Liver (tissue), 3 donors: ENCODE results near the gene MUL1.

Source experiments
- JUND ChIP-seq, 2 donors: IDR thresholded peaks; 2 replicates each; pipeline ENCODE4 v1.6.1; 2016; ENCODE audit warnings: antibody characterized with exemption in 2 of 2
- RAD21 ChIP-seq, 2 donors: IDR thresholded peaks; 2 replicates each; pipeline ENCODE4 v1.6.1; 2016; ENCODE audit warnings: antibody characterized with exemption in 2 of 2, mild to moderate bottlenecking in 2 of 2
- REST ChIP-seq: IDR thresholded peaks from 2 replicates; pipeline ENCODE4 v1.6.1; 2016; ENCODE audit warnings: antibody characterized with exemption, mild to moderate bottlenecking
- TAF1 ChIP-seq: conservative IDR thresholded peaks from 2 replicates; pipeline ENCODE4 v1.6.1; 2016; ENCODE audit warnings: antibody characterized with exemption, mild to moderate bottlenecking
- YY1 ChIP-seq: IDR thresholded peaks from 2 replicates; pipeline ENCODE4 v1.6.1; 2016; ENCODE audit warnings: antibody characterized with exemption, mild to moderate bottlenecking
- ZBTB33 ChIP-seq: IDR thresholded peaks from 2 replicates; pipeline ENCODE4 v1.6.1; 2016; ENCODE audit warnings: antibody characterized with exemption
- TF ChIP-seq, protein P1 (sequence below): fragments of 150-350 bp; IDR thresholded peaks from 2 replicates; pipeline ENCODE4 v1.5.1; 2017; ENCODE audit warnings: improper control_type of control experiment, low read depth, low read length; ENCODE audit not compliant: missing input control
- TF ChIP-seq, protein P2 (sequence below): IDR thresholded peaks from 2 replicates; pipeline ENCODE4 v1.6.1; 2016; ENCODE audit warnings: antibody characterized with exemption
- donor health status: healthy.
- donor health status: healthy.

- TF ChIP-seq RAD21 (IDR thresholded peaks at IDR 0.05) (no peak), ZBTB33 (no peak), JUND (IDR thresholded peaks at IDR 0.05) (no peak), YY1 (no peak), REST (no peak), TAF1 (no peak)
- TF ChIP-seq, protein P1, sequence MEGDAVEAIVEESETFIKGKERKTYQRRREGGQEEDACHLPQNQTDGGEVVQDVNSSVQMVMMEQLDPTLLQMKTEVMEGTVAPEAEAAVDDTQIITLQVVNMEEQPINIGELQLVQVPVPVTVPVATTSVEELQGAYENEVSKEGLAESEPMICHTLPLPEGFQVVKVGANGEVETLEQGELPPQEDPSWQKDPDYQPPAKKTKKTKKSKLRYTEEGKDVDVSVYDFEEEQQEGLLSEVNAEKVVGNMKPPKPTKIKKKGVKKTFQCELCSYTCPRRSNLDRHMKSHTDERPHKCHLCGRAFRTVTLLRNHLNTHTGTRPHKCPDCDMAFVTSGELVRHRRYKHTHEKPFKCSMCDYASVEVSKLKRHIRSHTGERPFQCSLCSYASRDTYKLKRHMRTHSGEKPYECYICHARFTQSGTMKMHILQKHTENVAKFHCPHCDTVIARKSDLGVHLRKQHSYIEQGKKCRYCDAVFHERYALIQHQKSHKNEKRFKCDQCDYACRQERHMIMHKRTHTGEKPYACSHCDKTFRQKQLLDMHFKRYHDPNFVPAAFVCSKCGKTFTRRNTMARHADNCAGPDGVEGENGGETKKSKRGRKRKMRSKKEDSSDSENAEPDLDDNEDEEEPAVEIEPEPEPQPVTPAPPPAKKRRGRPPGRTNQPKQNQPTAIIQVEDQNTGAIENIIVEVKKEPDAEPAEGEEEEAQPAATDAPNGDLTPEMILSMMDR, result no peak
- TF ChIP-seq, protein P2, sequence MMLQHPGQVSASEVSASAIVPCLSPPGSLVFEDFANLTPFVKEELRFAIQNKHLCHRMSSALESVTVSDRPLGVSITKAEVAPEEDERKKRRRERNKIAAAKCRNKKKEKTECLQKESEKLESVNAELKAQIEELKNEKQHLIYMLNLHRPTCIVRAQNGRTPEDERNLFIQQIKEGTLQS, result no peak
These were observed 32.3 kb upstream of the MUL1 start for GRCh38 chr1:20540281-20540680.
